Esophagus muscularis mucosa (tissue), 4 donors: ENCODE measurements around the gene FASTKD3. TPM values are rescaled to one million over a fixed set of nuclear protein-coding genes. Genes with fewer than 3 reads are reported as not detected.

Experiments used
- DNase-seq: peaks from one replicate; pipeline ENCODE4 v3.0.0-alpha.2; 2017; ENCODE audit errors: extremely low spot score
- H3K27ac ChIP-seq, 4 donors: fragments of 200-600 bp; sonication (generic); replicated peaks in 1 of 4; 1 replicate in 3 of 4; 2 replicates in 1 of 4; pipeline ENCODE4 v1.5.1; 2016 to 2019; ENCODE audit warnings: mild to moderate bottlenecking in 1 of 4
- H3K27me3 ChIP-seq, 4 donors: fragments of 200-600 bp; sonication (generic); one replicate each; pipeline versions ENCODE4 v1.5.1 to v1.6.0; 2016 to 2019
- H3K36me3 ChIP-seq, 4 donors: fragments of 200-600 bp; sonication (generic); one replicate each; pipeline ENCODE4 v1.5.1; 2016 to 2019
- H3K4me1 ChIP-seq, 4 donors: fragments of 200-600 bp; sonication (generic); one replicate each; pipeline ENCODE4 v1.5.1; 2016 to 2019
- H3K4me3 ChIP-seq, 4 donors: fragments of 200-600 bp; sonication (generic); 1 replicate in 2 of 4; 2 replicates in 2 of 4; pipeline ENCODE4 v1.5.1; 2016 to 2019; ENCODE audit warnings: mild to moderate bottlenecking in 4 of 4, moderate library complexity in 1 of 4
- H3K9me3 ChIP-seq, 4 donors: fragments of 200-600 bp; sonication (generic); 1 replicate in 3 of 4; 2 replicates in 1 of 4; pipeline ENCODE4 v1.5.1; 2016 to 2019
- CTCF ChIP-seq, 3 experiments: fragments of 200-600 bp in 2 of 3; fragments of 450-650 bp in 1 of 3; sonication (generic) in 2 of 3; IDR thresholded peaks; one replicate each; pipeline ENCODE4 v1.5.1; 2017 to 2019; ENCODE audit warnings: antibody characterized with exemption in 3 of 3, mild to moderate bottlenecking in 2 of 3, moderate library complexity in 1 of 3
- EP300 ChIP-seq: sonication (generic); formaldehyde crosslinking; IDR thresholded peaks from one replicate; pipeline ENCODE4 v1.6.1; 2017; ENCODE audit warnings: antibody characterized with exemption
- POLR2A ChIP-seq: fragments of 450-650 bp; IDR thresholded peaks from one replicate; pipeline ENCODE4 v1.6.1; 2017; ENCODE audit warnings: antibody characterized with exemption, moderate library complexity, mild to moderate bottlenecking, low read depth
- POLR2AphosphoS5 ChIP-seq, 2 donors: sonication (generic); formaldehyde crosslinking; IDR thresholded peaks; one replicate each; pipeline ENCODE4 v1.6.1; 2017; ENCODE audit warnings: antibody characterized with exemption in 2 of 2
- WGBS: methylation state at CpG from one replicate; pipeline ENCODE4 v1.1.5; 2018; 5-methylcytosine and 5-hydroxymethylcytosine counted together
- intact Hi-C: fragments of 100-400 bp; cut with DNase I; formaldehyde crosslinking; loops from one replicate; pipeline ENCODE4 v1.15.1; 2023
- total RNA-seq, 4 donors: library from RNA; depleted of rRNA; stranded (reverse); fragments of >200 nt; gene quantifications; one replicate each; pipeline versions ENCODE4 v1.1.0 to v1.2.1, GENCODE V29; 2016

Gene FASTKD3
- total RNA-seq, 4 donors from 2014 or later, result 7.4 to 13.3 (median 8.2) TPM

DNA sequence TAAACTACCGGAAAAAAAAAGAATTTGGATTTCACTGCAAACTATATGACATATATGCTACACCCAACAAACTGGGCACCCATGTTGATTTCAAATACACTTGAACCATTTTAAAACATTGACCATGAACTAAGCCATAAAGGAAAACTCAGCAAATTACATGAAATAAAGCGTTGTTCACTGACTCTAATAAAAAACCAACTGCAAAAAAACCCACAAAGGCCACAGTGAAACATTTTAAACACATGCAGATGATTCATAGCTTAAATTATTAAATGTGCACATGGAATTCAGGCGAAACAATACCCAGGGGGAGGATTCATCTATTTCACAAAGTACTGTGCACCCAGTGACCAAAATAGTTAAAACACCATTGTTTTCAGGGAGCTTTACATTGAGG lies 33.4 kb upstream of the FASTKD3 start:
- peaks cover 0 to under 1% (median 0%) of the 10 kb centered on the region in 4 donors for H3K9me3 ChIP-seq
- no peaks in the 10 kb centered on the region for H3K4me1 ChIP-seq
- no peak overlapping the region for H3K27ac ChIP-seq
- H3K36me3 ChIP-seq, result peaks cover 50 to 72% (median 60%) of the 10 kb centered on the region in 4 donors
- no peaks in the 10 kb centered on the region for H3K27me3 ChIP-seq
- intact Hi-C loops, result no loop called here
- no peak overlapping the region for H3K4me3 ChIP-seq
- TF ChIP-seq POLR2A (no peak), CTCF (IDR thresholded peaks at IDR 0.05) (no peak), POLR2AphosphoS5 (IDR thresholded peaks at IDR 0.05) (no peak), EP300 (no peak)
- WGBS, result 96% methylated on average over 3 of the region's 3 CpGs
- no peak for DNase-seq

DNA sequence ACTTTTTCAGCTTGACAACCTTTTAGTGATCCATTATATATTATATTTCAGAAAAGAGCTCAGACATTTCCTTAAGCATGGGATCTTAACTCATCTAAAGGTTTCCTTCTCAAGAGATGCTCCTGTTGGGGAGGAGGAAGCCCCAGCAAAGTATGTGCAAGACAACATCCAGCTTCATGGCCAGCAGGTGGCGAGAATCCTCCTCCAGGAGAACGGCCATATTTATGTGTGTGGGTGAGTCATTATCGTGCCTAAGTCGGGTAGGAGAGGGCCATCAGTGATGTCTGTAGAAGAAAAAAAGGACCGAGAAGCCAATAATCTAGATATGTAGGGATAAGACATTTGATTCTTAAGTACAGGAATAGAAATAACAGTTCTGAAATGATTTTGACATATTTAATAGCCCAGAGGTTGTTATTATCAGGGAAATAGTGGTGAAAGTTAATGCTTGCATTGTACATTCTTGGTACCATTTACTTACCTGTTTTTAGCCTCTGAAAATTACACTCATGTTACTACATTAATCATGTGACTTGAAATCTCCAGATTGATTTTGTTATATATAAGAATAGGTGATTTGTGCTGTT lies 28.3 kb upstream of the FASTKD3 start:
- Histone ChIP-seq H3K9me3 (no peaks in the 10 kb centered on the region), H3K27me3 (no peaks in the 10 kb centered on the region), H3K27ac (no peak overlapping the region), H3K4me1 (no peaks in the 10 kb centered on the region), H3K36me3 (peaks cover 63 to 100% (median 91%) of the 10 kb centered on the region in 4 donors), H3K4me3 (no peak overlapping the region)
- intact Hi-C loops, result no loop called here
- 77% methylated on average over 5 of the region's 5 CpGs for WGBS
- DNase-seq, result no peak
- no peak for TF ChIP-seq EP300
- no peak for TF ChIP-seq POLR2AphosphoS5 (IDR thresholded peaks at IDR 0.05)

- no peak overlapping the region for H3K4me3 ChIP-seq
- H3K27ac ChIP-seq, result no peak overlapping the region
- H3K27me3 ChIP-seq, result no peaks in the 10 kb centered on the region
- no peaks in the 10 kb centered on the region for H3K4me1 ChIP-seq
- intact Hi-C loops, result no loop called here
- TF ChIP-seq POLR2A (no peak), CTCF (IDR thresholded peaks at IDR 0.05) (no peak), POLR2AphosphoS5 (IDR thresholded peaks at IDR 0.05) (no peak), EP300 (no peak)
- no peak for DNase-seq
- peaks cover 56 to 98% (median 84%) of the 10 kb centered on the region in 4 donors for H3K36me3 ChIP-seq
- 81% methylated on average over 2 of the region's 2 CpGs for WGBS
- H3K9me3 ChIP-seq, result no peaks in the 10 kb centered on the region
Measured at GRCh38 chr5:7894860-7895259, 26.0 kb upstream of the FASTKD3 start.

DNA sequence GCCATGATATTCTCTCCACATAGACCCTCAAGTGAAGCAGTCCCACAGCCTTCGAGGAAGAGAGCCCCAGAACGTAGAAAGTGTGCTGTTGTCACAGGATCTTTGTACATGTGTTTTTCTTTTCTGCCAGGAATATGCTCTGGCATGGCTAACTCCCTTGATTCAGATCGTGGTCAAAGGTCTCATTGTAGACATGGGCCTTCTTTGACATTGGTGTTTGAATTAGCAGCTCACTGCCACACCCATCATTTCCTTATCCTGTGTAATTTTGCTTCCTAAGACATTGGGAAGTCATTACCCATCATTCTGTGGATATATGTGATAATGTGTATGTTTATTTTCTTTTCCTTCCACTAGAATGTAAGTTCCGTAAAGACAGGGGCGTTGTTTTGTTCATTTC lies 25.6 kb upstream of the FASTKD3 start:
- no peak for DNase-seq
- TF ChIP-seq POLR2A, result no peak
- TF ChIP-seq CTCF (IDR thresholded peaks at IDR 0.05), result no peak
- no peak for TF ChIP-seq POLR2AphosphoS5 (IDR thresholded peaks at IDR 0.05)
- no peak for TF ChIP-seq EP300
- Histone ChIP-seq H3K27ac (no peak overlapping the region), H3K27me3 (no peaks in the 10 kb centered on the region), H3K4me3 (no peak overlapping the region), H3K9me3 (no peaks in the 10 kb centered on the region), H3K36me3 (peaks cover 58 to 98% (median 84%) of the 10 kb centered on the region in 4 donors), H3K4me1 (no peaks in the 10 kb centered on the region)
- WGBS, result 88% methylated on average over 5 of the region's 5 CpGs
- intact Hi-C loops, result no loop called here

DNA sequence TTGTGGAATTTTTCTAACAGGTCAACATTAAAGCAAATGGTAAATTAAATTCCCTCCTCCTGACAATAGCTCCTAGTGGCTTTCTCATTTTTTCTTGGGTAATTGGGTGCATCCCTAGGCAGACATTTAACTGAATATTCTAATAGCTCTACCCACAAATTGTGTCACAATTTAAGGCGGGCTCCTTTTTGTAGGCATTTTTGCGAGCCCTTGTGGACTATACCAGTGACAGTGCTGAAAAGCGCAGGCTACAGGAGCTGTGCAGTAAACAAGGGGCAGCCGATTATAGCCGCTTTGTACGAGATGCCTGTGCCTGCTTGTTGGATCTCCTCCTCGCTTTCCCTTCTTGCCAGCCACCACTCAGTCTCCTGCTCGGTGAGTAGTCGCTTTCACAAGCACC lies 20.1 kb upstream of the FASTKD3 start:
- no peak overlapping the region for H3K4me3 ChIP-seq
- peaks cover 0 to 7% (median 0%) of the 10 kb centered on the region in 4 donors for H3K4me1 ChIP-seq
- no peaks in the 10 kb centered on the region for H3K27me3 ChIP-seq
- 88% methylated on average over 9 of the region's 9 CpGs for WGBS
- H3K27ac ChIP-seq, result no peak overlapping the region
- peaks cover 48 to 75% (median 67%) of the 10 kb centered on the region in 4 donors for H3K36me3 ChIP-seq
- TF ChIP-seq POLR2AphosphoS5 (IDR thresholded peaks at IDR 0.05) (no peak), POLR2A (no peak), CTCF (IDR thresholded peaks at IDR 0.05) (no peak), EP300 (no peak)
- H3K9me3 ChIP-seq, result no peaks in the 10 kb centered on the region
- no peak for DNase-seq
- intact Hi-C loops, result no loop called here
